Activated CD4-positive, CD25-positive, alpha-beta regulatory T cell treated with anti-CD3 and anti-CD28 coated beads, Interleukin-2, amount 50 U/mL, for 16 hours (primary cell): ENCODE measurements around the gene CCDC92.
"Not testable (repeated sequence)": the region's sequence is repeated elsewhere in the genome, so short reads cannot be mapped to it uniquely, and the experiment has no call there.

Experiments
- DNase-seq: peaks from one replicate; pipeline ENCODE4 v3.0.0-alpha.2; 2020; ENCODE audit warnings: low read depth, low spot score

The CCDC92 gene

GRCh38 chr12:123949770-123950165 lies 22.9 kb downstream of the CCDC92 start:
- no peak for DNase-seq

GRCh38 chr12:123948796-123949769 lies 23.5 kb downstream of the CCDC92 start:
- no peak for DNase-seq

GRCh38 chr12:123948401-123948795 lies 24.2 kb downstream of the CCDC92 start:
- DNase-seq: no peak

GRCh38 chr12:123947531-123947930 lies 25.1 kb downstream of the CCDC92 start:
- not testable (repeated sequence) for DNase-seq

- DNase-seq: not testable (repeated sequence)
These were observed 25.8 kb downstream of the CCDC92 start for GRCh38 chr12:123946516-123947505.

- no peak for DNase-seq
These were observed 26.5 kb downstream of the CCDC92 start for GRCh38 chr12:123946152-123946515.

- no peak for DNase-seq
These were observed 27.1 kb downstream of the CCDC92 start for GRCh38 chr12:123945287-123946151.

- DNase-seq: no peak
These were observed 27.9 kb downstream of the CCDC92 start for GRCh38 chr12:123944696-123945095.

- DNase-seq: no peak
These were observed 28.8 kb downstream of the CCDC92 start for GRCh38 chr12:123943816-123944215.

- no peak for DNase-seq
These were observed 29.6 kb downstream of the CCDC92 start for GRCh38 chr12:123942911-123943648.

GRCh38 chr12:123942238-123942653 lies 30.4 kb downstream of the CCDC92 start:
- no peak for DNase-seq

GRCh38 chr12:123941624-123942237 lies 30.9 kb downstream of the CCDC92 start:
- no peak for DNase-seq

GRCh38 chr12:123941000-123941399 lies 31.6 kb downstream of the CCDC92 start:
- DNase-seq: no peak

- DNase-seq: no peak
These were observed 32.0 kb downstream of the CCDC92 start for GRCh38 chr12:123940627-123940966.

GRCh38 chr12:123939716-123940626 lies 32.7 kb downstream of the CCDC92 start:
- DNase-seq: no peak

- DNase-seq: no peak
These were observed 33.8 kb downstream of the CCDC92 start for GRCh38 chr12:123938679-123939480.

GRCh38 chr12:123937707-123938591 lies 34.7 kb downstream of the CCDC92 start:
- no peak for DNase-seq
